HG03039 (cell line): ENCODE measurements around the gene SOCS7.

Experiments used
- ATAC-seq: cut with Tn5 transposase; IDR thresholded peaks from one replicate; pipeline ENCODE4 v1.9.1; 2021; ENCODE audit warnings: mild to moderate bottlenecking, moderate library complexity; ENCODE audit not compliant: unreplicated experiment

Gene SOCS7

DNA sequence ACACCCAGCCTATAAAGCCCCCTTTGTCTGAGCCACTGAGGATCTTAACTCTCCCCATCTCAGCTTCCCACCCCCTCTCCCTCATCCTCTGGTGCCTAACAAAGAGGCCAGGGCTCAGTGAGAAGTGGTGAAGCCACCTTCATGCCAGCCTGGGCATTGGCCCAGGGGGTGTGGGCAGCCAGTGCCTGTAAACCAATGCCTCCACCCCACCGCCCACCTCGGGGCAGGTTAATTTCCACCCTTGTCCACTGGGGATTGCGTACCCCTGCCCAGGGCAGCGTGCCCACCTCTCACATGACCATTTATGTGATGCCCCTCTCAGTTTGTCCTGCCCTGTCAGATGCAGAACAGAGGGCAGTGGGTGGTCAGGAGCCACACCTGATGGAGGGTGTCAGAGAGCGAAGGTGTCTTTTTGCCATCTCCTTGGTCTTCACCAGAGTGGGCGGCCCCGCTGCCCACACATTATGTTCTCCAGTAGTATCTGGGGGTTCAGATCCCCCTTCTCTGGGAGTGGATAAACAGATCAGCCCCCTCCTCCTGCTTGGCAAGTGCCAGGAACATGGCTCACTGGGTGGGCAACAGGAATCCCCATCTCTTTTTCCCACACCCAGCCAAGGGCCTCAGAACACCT lies 66.5 kb downstream of the SOCS7 start:
- no peak for ATAC-seq

DNA sequence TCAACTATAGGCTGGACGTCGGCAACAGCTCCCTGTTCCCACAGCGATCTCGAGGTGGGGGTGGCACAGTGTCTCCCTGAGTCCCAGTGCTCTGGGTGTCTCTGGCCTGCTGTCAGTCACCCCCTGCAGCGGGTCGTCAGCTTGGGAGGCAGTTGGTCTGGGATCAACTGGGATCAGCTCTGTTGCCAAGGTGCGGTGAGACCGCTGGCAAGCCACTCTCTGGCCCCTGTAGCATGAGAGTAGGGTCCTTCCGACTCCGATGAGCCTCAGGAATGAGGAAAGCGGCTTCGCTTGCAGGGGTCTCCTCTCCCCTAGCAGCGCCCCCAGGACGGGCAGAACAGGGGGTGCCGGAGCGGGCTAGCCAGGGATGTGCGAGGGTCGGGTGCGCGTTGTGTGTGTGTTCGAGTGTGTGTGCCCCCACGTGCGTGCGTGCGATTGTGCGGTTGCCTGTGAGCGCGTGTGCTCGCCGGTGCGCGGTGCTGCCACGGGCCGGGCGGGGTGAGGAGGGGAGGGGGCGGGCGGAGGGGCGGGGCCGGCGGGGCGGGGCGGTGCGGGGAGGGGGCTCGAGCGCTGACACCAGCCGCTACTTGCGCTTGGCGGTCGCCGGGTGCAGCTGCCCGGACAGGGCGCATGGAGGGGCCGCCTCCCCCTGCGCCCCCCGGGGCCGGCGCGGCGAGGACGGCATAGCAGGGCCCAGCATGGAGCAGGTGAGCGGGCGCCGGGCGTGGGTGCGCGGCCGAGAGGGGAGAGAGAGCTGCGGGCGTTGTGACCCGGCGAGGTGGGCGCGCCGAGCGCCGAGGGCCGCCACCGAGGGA lies 67.3 kb downstream of the SOCS7 start:
- ATAC-seq: no peak

DNA sequence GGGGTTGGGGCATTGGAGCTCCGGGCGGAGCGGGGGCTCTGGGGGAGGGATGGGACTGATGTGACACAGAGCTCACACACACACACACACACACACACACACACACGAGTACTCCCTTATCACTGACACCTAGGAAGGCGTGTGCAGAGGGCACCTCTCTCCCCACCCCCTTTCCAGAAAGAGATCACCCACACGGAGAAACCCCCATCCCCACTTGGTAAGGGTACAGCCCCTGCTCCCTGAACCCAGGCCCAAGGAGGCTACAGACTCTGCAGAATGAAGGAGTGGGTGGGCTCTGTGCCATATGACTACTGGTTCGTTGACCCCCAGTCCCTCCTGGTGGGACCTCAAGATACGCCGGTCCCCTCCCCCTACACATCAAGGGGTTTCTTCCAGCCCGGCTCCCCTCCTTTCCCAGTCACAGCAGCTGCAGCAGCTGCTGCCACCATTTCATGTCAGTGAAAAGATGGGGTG lies 67.9 kb downstream of the SOCS7 start:
- no peak for ATAC-seq

DNA sequence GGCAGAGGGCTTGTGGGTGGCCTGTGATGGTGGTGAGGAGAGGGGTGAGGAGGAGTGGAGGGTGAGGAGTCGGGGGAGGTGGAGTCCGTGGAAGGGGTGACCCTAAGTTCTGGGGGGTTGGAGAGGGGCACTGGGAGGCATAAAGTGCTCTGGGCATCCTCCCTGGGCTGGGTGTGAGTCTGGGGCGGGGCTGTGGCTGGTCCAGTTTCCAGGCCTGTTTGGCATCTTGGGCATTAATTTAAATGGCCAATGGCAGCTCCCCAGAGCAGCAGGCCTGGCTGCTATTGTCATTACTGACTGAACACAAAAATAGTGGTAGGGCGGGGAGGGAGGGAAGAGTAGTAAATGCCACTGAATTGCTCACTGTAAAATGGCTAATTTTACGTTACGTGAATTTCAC lies 68.9 kb downstream of the SOCS7 start:
- no peak for ATAC-seq

DNA sequence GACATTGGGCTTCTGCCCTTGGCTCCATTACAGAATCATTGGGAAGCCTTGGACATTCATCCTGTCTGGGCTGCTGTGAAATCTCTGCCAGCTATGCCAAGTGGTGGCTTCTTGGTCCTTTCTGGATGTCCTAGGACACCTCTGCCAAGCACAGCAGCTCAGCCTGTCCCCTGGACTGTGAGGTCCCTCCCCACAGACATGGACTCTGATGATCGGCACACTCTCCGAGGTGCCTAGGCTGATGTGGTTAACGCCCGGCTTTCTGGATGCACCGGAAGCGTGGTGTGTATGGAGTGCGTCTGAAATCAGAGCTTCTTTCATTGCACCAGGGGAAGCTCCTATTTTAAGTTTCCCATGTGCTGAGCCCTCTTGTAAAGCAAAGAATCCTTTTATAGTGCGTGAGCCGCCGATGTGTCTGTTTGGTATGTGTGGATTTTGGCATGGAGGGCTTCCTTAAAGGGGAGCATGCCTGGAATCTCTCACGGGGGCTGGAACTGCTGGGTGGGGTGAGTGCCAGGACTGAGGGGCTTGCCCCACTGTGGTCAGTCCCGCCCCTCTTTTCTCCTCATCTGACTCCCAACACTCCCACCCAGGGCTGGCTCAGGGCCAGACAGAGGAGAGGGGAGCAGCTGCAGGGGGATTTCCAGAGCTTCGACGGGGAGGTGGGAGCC lies 69.7 kb downstream of the SOCS7 start:
- ATAC-seq: no peak

DNA sequence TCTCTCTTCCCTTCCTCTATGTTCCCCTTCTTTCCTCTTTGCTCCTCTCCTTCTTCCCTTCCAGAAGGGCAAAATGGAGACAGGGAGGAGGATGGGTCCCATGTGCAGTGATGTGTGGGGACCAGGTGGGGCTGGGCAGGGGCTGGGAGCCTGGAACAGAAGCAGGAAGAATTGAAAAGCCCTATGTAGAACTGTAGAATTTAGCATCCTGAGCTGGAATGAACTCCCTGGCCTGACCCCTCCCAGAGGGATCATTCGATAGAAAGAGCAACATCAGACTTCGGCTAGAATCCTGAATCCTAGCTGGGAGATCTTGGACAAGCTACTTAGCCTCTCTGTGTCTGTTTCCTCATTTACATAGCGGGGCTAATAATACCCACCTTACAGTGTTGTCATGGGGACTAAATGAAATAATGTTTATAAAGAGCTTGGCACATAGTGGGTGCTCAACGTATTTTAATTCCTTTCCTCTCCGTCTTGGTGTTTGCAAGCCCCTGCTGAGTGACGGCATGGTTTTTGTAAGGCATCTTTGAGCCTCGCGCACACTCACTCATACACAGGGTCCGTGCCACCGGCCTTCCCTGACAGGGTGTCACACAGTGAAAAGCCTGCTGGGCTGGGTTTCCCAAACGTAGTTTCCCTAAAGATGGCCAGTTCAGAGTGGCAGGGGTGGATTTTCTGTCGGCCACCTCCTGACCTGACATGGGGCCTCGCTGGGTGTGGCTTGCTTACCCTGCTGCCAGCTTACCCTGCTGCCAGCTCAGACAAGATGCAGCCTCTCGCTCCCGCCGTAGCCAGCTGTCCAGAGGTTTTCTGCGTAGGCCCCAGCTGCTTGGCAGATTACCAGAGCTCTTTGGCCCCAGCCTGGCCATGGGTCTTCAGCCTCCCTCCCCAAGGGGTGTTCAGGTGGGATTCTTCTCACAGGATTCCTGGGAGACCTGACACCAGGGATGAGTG lies 70.5 kb downstream of the SOCS7 start:
- no peak for ATAC-seq

DNA sequence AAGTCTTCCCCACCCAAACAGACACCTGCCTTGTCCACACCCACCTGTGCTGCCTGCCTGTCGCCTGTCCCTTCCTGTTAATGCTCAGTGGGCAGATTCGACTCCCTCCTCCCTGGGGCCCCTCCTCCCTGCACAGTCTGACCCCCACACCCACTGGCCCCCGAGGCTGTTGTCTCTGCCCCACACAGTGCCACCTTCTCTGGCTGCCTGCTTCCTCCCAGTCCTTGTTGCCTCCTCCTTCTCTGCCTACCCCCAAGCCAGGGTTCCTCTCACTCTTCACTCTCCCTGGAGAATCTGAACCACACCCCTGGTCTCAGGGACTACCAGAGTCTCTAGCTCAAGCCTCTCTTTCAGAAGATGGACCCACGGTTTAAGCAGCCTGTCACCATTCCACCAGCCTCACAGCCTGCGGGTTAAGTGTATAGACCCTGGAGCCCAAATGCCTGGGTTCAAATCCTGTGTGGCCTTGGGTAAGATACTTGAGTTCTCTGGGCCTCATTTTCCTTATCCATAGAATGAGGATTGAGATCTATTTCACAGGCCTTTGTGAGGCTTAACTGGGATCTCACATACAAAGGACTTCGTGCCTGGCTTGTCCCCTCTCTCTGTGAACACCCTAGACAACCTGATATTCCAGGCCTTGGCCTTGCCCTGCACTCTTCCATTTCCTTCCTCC lies 72.8 kb downstream of the SOCS7 start:
- no peak for ATAC-seq

DNA sequence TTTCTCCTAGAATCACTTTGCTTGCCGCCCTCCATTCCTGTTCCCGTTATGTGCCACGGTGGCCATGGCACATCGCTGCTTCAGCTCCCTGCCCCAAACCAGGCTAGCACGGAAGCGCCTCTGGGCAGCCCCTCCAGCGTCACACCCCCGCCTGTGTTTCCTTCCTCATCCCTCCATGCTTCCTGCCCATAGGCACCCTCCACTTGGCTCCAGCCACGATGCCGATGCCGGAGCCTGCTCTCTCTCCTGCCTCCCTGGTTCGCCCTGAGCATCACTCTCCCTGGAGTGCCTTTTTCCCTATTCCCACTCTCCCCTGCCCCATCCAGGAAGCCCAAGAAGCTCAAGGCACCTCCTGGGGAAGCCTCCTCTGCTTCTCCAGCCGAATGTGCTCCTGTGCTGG lies 73.4 kb downstream of the SOCS7 start:
- ATAC-seq: no peak

DNA sequence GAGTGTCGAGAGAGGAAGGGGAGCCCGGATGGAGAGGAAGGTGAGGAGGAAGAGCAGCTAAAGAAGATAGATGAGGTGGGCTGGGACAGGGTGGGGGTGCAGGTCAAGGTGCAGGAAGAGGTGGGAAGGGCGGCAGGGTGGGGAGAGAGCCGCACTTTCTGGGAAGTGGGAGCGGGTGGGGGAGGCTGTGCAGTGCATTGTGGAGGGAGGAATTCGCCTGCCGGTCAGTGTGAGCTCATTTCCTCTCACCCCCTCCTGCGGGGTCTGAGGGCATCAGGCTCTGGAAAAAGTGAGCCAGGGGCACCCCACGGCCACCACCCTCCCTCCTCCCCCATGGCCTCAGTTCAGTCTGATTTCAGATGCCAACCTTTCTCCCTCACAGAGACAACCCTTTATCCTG lies 74.1 kb downstream of the SOCS7 start:
- ATAC-seq: no peak

DNA sequence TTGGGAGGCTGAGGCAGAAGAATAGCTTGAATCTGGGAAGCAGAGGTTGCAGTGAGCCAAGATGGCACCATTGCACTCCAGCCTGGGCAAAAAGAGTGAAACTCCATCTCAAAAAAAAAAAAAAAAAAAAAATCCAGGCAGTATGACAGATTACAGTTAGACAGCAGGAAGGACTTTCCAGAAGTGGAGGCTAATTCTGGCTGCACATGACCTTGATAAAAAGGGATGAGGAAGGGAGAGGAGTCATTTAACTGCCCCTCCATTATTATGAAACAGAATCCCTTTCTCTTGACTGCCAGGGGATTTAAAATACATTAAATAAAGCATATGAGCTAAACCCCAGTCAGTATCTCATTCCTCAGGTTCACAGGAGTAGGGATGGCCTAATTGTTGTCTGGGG lies 74.8 kb downstream of the SOCS7 start:
- no peak for ATAC-seq

DNA sequence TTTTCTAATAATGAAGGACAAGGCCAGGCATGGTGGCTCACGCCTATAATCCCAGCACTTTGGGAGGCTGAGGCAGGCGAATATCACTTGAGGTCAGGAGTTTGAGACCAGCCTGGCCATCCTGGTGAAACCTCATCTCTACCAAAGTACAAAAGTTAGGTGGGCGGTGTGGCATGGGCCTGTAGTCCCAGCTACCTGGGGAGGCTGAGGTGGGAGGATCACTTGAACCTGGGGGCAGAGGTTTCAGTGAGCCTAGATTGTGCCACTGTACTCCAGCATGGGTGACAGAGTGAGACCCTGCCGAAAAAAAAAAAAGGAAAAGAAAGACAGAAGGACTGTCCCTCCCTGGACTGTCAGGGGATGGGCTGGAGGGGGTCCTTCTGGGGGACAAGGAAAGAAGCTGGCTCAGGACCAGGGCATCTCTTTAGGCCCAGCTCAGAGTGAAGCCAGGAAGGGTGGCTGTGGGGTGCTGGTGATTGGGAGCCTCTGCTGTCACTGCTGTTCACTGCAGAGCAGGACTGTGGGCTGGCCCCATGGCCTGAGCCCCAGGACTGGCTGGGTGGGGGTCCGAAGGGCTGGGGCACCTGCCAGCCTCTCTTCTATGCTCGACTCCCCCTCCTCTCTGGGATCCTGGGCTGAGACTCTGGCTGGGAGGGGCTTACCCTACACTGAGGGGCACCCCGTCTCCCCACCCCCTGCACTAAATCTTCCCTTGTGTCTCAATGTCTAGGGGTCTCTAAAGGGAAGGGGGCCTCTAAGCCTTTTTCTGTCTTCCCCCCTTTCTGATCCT lies 75.7 kb downstream of the SOCS7 start:
- ATAC-seq: no peak

DNA sequence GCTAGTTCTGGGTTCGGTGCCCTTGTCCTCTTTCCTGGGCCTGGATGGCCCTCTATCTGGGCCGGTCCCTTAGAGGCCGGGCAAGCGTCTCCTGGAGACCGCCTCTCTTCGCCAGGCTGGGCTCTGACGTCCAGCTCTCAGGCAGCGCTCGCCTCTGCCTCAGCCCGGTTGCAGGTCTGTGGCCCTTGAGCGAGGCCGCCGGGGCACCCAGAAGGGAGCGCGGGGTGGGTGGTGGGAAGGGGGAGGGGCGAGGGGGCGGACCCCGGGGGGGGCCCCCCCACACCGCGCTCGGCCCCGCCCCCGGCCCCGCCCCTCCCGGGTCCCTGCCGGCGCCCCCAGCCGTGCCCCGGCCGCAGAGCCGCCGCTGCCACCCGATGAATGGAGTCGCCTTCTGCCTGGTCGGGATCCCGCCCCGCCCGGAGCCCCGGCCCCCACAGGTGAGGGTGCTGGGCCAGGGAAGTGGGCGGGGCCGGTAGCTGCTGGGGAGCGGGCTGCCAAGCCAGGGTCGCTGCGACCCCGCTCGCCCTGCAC lies 76.5 kb downstream of the SOCS7 start, which contains the start of gene ARHGAP23:
Gene ARHGAP23, plus strand, starts transcription at position 353 of the 531 bp plus-strand sequence. Its CDS starts 22 bp downstream, at position 375.
- no peak for ATAC-seq

DNA sequence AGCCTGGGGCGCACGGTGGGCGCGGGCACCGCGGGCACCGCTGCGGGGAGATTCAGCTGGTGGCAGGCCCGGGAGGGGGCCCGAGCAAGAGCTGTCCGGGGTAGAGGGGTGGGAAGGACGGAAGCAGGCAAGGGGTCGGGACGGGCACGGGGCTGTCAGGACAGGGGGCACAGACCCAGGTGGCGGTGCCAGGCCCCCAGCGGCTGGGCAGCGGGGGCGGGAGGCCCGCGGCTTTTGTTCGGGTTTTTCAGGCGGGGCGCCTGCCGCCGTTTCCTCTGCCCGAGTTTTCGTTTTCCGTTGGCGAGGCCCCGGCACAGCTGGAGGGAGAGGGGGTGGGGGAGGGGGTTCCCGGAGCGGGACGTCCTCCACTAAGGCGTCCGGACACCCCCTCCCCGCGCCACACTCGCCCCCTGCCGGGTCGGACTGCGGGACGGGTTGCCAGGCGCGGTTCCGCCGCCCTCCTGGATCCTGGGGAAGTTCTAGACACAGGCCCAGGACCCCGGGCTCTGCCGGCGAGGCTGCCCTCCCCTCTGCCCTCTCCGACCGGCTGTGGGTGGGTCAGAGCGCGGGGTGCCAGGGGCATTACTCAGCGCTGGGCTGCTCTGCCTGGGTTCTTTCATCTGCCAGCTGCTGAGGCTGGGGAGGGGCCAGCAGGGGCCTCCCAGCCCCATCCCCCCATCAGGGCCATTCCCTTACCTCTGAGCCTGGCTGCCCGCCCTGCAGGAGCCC lies 77.2 kb downstream of the SOCS7 start:
- ATAC-seq: no peak

DNA sequence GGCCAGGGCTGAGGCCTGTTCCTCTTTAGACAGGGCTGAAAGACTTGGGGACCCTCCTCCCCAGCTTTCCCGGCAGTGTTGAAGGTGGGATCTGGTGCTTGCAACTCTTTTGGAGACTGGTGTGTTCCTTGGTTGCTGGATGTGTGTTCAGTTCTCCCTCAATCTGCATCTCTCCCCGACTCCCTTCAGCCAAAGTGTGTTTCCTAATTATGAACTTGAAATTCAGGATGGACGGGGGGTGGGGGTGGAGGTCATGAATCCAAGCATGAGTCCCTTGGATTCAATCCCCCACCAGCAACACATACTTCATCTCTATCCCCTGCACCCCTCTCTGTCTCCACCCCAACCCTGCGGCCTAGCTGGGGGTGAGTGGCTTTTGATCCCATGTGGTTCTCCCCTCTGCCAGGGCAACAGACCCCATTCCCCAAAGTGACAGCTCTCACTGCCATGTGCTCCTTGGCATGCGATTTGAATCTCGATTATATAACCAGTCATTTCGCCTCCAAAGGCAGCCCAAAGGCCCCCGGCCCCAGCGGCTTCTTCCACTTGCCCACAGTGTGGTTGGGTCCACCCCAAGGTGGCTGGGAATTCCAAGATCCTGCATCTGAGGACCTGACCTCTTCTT lies 77.9 kb downstream of the SOCS7 start:
- no peak for ATAC-seq

DNA sequence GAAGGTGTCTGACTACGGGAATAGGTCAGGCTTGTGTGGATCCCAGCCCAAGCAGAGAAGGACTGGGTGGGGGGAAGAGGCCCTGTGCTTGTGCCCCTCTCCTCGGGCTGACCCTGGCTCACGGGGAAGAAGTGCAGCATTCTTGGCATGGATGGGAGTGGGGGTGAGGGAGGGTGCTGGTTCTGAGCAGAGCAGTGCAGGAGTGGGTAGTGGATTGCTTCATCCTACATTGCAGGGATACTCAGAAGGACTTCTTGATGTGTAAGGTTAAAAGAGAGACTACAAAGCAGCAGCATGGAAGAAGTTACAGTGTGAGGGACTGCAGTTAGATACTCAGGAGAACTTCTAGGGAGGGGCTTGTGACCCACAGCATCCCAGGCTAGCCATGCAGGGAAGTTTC lies 78.7 kb downstream of the SOCS7 start:
- no peak for ATAC-seq

DNA sequence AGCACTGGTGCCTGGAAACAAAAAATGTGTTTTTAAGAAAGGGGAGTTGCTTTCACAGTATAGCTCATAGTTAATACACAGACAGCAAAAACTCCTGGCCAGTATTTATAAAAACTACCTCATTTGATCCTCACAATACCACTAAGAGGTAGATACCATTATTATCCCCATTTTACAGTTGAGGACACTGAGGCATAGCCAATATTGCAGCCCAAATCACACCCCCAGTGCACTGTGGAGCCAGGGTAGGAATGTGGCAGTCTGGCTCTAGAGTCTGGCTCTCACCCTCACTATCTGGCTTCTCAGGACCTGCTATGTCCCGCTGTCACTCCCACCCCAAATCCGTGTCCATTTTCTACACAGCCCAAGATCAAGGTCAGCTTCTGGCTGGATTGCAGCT lies 79.2 kb downstream of the SOCS7 start:
- ATAC-seq: no peak

DNA sequence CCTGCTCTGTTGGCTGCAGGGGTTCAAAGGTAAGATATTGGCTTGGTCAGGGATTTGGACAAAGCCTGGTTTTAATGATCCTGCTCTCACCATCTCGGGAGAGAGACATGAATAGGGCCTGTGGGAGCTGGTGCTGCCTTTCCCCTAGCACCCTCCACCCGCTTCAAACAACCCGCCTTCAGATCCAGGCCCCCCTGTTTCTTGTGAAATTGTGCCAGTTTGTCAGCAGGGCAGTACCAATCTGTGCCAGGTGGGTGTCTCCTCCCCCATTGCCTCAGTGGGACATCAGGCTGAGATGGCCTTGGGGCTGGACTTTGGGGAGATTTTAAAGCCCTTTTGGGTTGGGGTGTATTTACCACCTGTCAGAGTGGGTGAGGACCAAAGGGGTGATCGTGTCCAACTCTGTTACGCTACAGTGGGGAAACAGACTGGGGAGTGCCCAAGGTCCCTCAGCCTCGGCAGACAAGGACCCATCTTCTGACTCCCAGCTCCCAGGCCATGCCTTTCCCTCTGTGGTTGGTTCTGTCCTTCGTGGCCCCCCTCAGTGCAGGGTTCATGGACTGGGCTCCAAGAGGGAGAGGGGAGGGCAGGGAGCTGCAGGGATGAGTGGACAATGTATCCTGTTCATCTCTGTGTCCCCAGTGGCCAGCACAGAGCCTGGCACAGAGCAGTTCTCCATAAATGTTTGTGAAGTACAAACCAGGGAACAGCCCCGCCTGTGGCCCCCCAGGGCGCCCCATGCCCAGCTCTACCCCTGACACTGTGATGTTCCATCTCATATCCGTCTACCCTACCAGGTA lies 79.9 kb downstream of the SOCS7 start:
- ATAC-seq: no peak
